ENCODE measurements around the gene TRAF3IP1.

DNA sequence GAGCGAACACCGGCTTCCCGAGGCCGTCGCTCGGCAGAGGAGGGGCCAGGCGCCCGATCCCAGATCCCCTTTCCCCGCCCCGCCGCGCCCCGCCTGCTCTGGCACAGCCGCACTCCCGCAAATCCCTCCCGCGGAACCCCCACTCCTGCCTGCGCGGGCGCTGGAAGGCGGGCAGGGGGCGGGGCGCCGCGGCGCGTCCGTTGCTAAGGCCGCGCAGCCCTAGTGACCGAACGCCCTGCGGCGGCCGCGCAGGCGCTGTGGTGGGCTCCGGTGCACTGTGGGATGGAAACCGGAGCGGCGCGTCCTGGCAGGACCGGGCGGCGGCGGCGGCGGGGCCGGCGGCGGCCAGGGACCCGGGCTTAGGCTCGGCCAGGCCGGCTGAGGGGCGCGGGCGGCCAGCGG lies at the start of gene TRAF3IP1:
- TF ChIP-seq, protein P1, sequence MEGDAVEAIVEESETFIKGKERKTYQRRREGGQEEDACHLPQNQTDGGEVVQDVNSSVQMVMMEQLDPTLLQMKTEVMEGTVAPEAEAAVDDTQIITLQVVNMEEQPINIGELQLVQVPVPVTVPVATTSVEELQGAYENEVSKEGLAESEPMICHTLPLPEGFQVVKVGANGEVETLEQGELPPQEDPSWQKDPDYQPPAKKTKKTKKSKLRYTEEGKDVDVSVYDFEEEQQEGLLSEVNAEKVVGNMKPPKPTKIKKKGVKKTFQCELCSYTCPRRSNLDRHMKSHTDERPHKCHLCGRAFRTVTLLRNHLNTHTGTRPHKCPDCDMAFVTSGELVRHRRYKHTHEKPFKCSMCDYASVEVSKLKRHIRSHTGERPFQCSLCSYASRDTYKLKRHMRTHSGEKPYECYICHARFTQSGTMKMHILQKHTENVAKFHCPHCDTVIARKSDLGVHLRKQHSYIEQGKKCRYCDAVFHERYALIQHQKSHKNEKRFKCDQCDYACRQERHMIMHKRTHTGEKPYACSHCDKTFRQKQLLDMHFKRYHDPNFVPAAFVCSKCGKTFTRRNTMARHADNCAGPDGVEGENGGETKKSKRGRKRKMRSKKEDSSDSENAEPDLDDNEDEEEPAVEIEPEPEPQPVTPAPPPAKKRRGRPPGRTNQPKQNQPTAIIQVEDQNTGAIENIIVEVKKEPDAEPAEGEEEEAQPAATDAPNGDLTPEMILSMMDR (IDR thresholded peaks at IDR 0.05; ENCODE audit: low read depth, low read length) = no peak
- TF ChIP-seq POLR2A (IDR thresholded peaks at IDR 0.05; ENCODE audit: extremely low read depth, insufficient read length) = no peak

Data from NB4 (cell line).